ENCODE measurements around the gene CLEC12A.

DNA sequence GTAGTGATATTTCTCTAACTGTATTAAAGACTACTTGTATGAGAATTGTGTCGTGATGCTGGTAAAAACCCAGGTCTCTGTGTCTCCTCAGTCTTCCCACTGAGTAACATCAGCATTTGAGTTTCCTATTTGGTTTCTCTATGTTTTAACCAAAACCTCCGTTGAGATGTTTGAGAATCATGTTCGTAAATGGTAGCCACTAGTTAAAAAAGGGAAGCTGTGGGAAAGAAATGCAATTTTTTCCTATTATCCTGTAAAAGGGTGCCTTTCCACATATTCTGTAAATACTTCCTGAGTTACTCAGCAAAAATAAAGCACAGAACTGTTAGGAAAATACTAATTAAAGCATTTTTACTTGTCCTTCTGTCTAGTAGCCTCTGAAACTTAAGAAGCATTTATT is 20.7 kb downstream of the CLEC12A start:
- TF ChIP-seq POLR2A (IDR thresholded peaks at IDR 0.05; ENCODE audit: low read length) (no peak), GATA1 (IDR thresholded peaks at IDR 0.05; ENCODE audit: low read depth, low read length) (no peak)

All from erythroblast (primary cell).